Testis (tissue), 3 donors: ENCODE data around the gene TRABD2B. TPM values are rescaled to one million over a fixed set of nuclear protein-coding genes. Genes with fewer than 3 reads are reported as not detected.

ENCODE experiments used
- DNase-seq: peaks from one replicate; pipeline ENCODE4 v3.0.0-alpha.2; 2019
- H3K27ac ChIP-seq, 2 donors: fragments of 200-600 bp; sonication (generic); one replicate each; pipeline ENCODE4 v1.5.1; 2019
- H3K27me3 ChIP-seq: fragments of 200-600 bp; sonication (generic); one replicate; pipeline ENCODE4 v1.5.1; 2019
- H3K36me3 ChIP-seq: fragments of 200-600 bp; sonication (generic); one replicate; pipeline ENCODE4 v1.5.1; 2017; ENCODE audit warnings: low read depth; ENCODE audit errors: missing control alignments
- H3K4me1 ChIP-seq: fragments of 200-600 bp; sonication (generic); one replicate; pipeline ENCODE4 v1.5.1; 2019
- H3K4me3 ChIP-seq, 2 donors: fragments of 200-600 bp; sonication (generic); one replicate each; pipeline ENCODE4 v1.5.1; 2017 to 2019
- H3K9me3 ChIP-seq: fragments of 200-600 bp; sonication (generic); one replicate; pipeline ENCODE4 v1.5.1; 2017
- CTCF ChIP-seq, 3 experiments: fragments of 450-650 bp in 2 of 3; fragments of 200-600 bp in 1 of 3; sonication (generic) in 1 of 3; IDR thresholded peaks; one replicate each; pipeline ENCODE4 v1.5.1; 2016 to 2019; ENCODE audit warnings: antibody characterized with exemption in 3 of 3, mild to moderate bottlenecking in 2 of 3, moderate library complexity in 1 of 3
- POLR2A ChIP-seq: fragments of 450-650 bp; IDR thresholded peaks from one replicate; pipeline ENCODE4 v1.6.1; 2017; ENCODE audit warnings: antibody characterized with exemption, mild to moderate bottlenecking, moderate library complexity
- WGBS, 2 donors: methylation state at CpG; one replicate each; pipeline ENCODE4 v1.1.5; 2018; 5-methylcytosine and 5-hydroxymethylcytosine counted together
- intact Hi-C: fragments of 100-400 bp; cut with DNase I; formaldehyde crosslinking; loops from one replicate; pipeline ENCODE4 v1.15.1; 2023; ENCODE audit warnings: low total_unique reads
- polyA plus RNA-seq: library from polyadenylated mRNA; stranded (reverse); fragments of 350-450 nt; fragmentation: Illumina TruSeq; extraction: RNeasy Lipid Tissue Mini Kit (QIAGEN cat#74804); gene quantifications from one replicate; pipeline ENCODE4 v1.2.3, GENCODE V29; 2014; ENCODE audit warnings: low read depth, low replicate concordance; ENCODE audit not compliant: insufficient read depth
- total RNA-seq, 2 donors: library from RNA; depleted of rRNA; stranded (reverse); fragments of >200 nt; gene quantifications; one replicate each; pipeline ENCODE4 v1.2.3, GENCODE V29; 2016

The TRABD2B gene
- total and polyA plus RNA-seq, 3 donors from 2014 or later: 1.9 to 2.7 (median 2.0) TPM

GRCh38 chr1:47738560-47739182 lies 258.5 kb downstream of the TRABD2B start:
- no peaks in the 10 kb centered on the region for H3K36me3 ChIP-seq
- no peaks in the 10 kb centered on the region for H3K9me3 ChIP-seq
- no peaks in the 10 kb centered on the region for H3K27me3 ChIP-seq
- no peak overlapping the region for H3K27ac ChIP-seq
- WGBS, 2 donors: 35 to 40% methylated on average over 8 of the region's 8 CpGs
- DNase-seq: peak; percentile 65
- H3K4me1 ChIP-seq: no peaks in the 10 kb centered on the region
- H3K4me3 ChIP-seq: no peak overlapping the region
- TF ChIP-seq POLR2A (no peak), CTCF (IDR thresholded peaks at IDR 0.05) (peak; percentile 27 to 79 (median 67))
- intact Hi-C loops: loop anchor here (10.0 kb wide), 1 partner anchor 326 kb away; no protein-coding TSS in a partner anchor

GRCh38 chr1:47732489-47732888 lies 264.7 kb downstream of the TRABD2B start:
- intact Hi-C loops: loop anchor here (10.0 kb wide), 1 partner anchor 332 kb away; no protein-coding TSS in a partner anchor
- WGBS, 2 donors: 89 to 91% methylated on average over 4 of the region's 4 CpGs
- Histone ChIP-seq H3K9me3 (no peaks in the 10 kb centered on the region), H3K36me3 (no peaks in the 10 kb centered on the region), H3K27me3 (no peaks in the 10 kb centered on the region), H3K4me1 (no peaks in the 10 kb centered on the region), H3K4me3 (no peak overlapping the region), H3K27ac (no peak overlapping the region)
- no peak for TF ChIP-seq CTCF (IDR thresholded peaks at IDR 0.05)
- no peak for TF ChIP-seq POLR2A
- no peak for DNase-seq

GRCh38 chr1:47731730-47732129 lies 265.5 kb downstream of the TRABD2B start:
- Histone ChIP-seq H3K4me3 (no peak overlapping the region), H3K9me3 (no peaks in the 10 kb centered on the region), H3K27me3 (no peaks in the 10 kb centered on the region), H3K27ac (no peak overlapping the region), H3K4me1 (no peaks in the 10 kb centered on the region), H3K36me3 (no peaks in the 10 kb centered on the region)
- no peak for DNase-seq
- TF ChIP-seq POLR2A (no peak), CTCF (IDR thresholded peaks at IDR 0.05) (no peak)
- 88 to 92% methylated on average over 8 of the region's 8 CpGs for WGBS, 2 donors
- intact Hi-C loops: loop anchor here (10.0 kb wide), 1 partner anchor 333 kb away; no protein-coding TSS in a partner anchor

GRCh38 chr1:47729685-47730084 lies 267.5 kb downstream of the TRABD2B start:
- Histone ChIP-seq H3K27ac (no peak overlapping the region), H3K4me3 (no peak overlapping the region), H3K9me3 (no peaks in the 10 kb centered on the region), H3K4me1 (peaks cover 14% of the 10 kb centered on the region), H3K36me3 (no peaks in the 10 kb centered on the region), H3K27me3 (no peaks in the 10 kb centered on the region)
- intact Hi-C loops: loop anchor here (10.0 kb wide), 1 partner anchor 335 kb away; no protein-coding TSS in a partner anchor
- 87 to 100% methylated on average over 2 of the region's 2 CpGs for WGBS, 2 donors
- DNase-seq: no peak
- TF ChIP-seq POLR2A: no peak
- no peak for TF ChIP-seq CTCF (IDR thresholded peaks at IDR 0.05)

- H3K9me3 ChIP-seq: no peaks in the 10 kb centered on the region
- H3K27ac ChIP-seq: no peak overlapping the region
- no peaks in the 10 kb centered on the region for H3K27me3 ChIP-seq
- no peaks in the 10 kb centered on the region for H3K36me3 ChIP-seq
- intact Hi-C loops: no loop called here
- 86 to 96% methylated on average over 5 of the region's 5 CpGs for WGBS, 2 donors
- no peak overlapping the region for H3K4me3 ChIP-seq
- peaks cover 14% of the 10 kb centered on the region for H3K4me1 ChIP-seq
- no peak for DNase-seq
- TF ChIP-seq POLR2A (no peak), CTCF (IDR thresholded peaks at IDR 0.05) (no peak)
Measured at GRCh38 chr1:47727697-47728085, 269.5 kb downstream of the TRABD2B start.
